HEK293T (cell line): ENCODE results near the gene ZNF341.

ENCODE experiments used
- CTCF ChIA-PET: fragments of 350-600 bp; formaldehyde crosslinking; extraction: SDS; loops from one replicate; lab custom pipeline; 2021; ENCODE audit warnings: antibody characterized with exemption, inconsistent platforms; lab: Yijun Ruan, JAX
- POLR2A ChIA-PET: fragments of 350-600 bp; formaldehyde crosslinking; extraction: SDS; loops from one replicate; lab custom pipeline; 2020; ENCODE audit warnings: antibody characterized with exemption, inconsistent platforms; lab: Yijun Ruan, JAX
- DNase-seq: peaks from one replicate; pipeline ENCODE4 v3.0.0; 2012; ENCODE audit warnings: mixed read lengths; ENCODE audit errors: extremely low spot score
- ARNT ChIP-seq: fragments of 450-650 bp; IDR thresholded peaks from 2 replicates; pipeline ENCODE4 v1.6.1; 2017; ENCODE audit warnings: mild to moderate bottlenecking
- BHLHE40 ChIP-seq: fragments of 450-650 bp; IDR thresholded peaks from 2 replicates; pipeline ENCODE4 v1.6.1; 2016; ENCODE audit warnings: mild to moderate bottlenecking, moderate library complexity, borderline replicate concordance
- FOXA1 ChIP-seq: fragments of 450-650 bp; IDR thresholded peaks from 2 replicates; pipeline ENCODE4 v1.6.1; 2016; ENCODE audit warnings: mild to moderate bottlenecking
- FOXK2 ChIP-seq: fragments of 450-650 bp; IDR thresholded peaks from 2 replicates; pipeline ENCODE4 v1.6.1; 2016; ENCODE audit warnings: mild to moderate bottlenecking
- FOXM1 ChIP-seq: fragments of 450-650 bp; IDR thresholded peaks from 2 replicates; pipeline ENCODE4 v1.6.1; 2017; ENCODE audit warnings: mild to moderate bottlenecking, borderline replicate concordance
- L3MBTL2 ChIP-seq: fragments of 450-650 bp; conservative IDR thresholded peaks from 2 replicates; pipeline ENCODE4 v1.6.1; 2016; ENCODE audit warnings: mild to moderate bottlenecking
- LEF1 ChIP-seq: fragments of 450-650 bp; IDR thresholded peaks from 2 replicates; pipeline ENCODE4 v1.6.1; 2017; ENCODE audit warnings: mild to moderate bottlenecking, borderline replicate concordance
- NFRKB ChIP-seq: fragments of 450-650 bp; IDR thresholded peaks from 2 replicates; pipeline ENCODE4 v1.6.1; 2016; ENCODE audit warnings: mild to moderate bottlenecking, moderate library complexity
- PKNOX1 ChIP-seq: fragments of 450-650 bp; IDR thresholded peaks from 2 replicates; pipeline ENCODE4 v1.6.1; 2016
- SP1 ChIP-seq: fragments of 450-650 bp; IDR thresholded peaks from 2 replicates; pipeline ENCODE4 v1.6.1; 2017

The ZNF341 gene

GRCh38 chr20:33841436-33841799 is 109.6 kb downstream of the ZNF341 start:
- CTCF ChIA-PET = no interaction called here
- no peak for DNase-seq
- POLR2A ChIA-PET = no interaction called here
- TF ChIP-seq ARNT (no peak), FOXM1 (no peak), NFRKB (no peak), SP1 (no peak), LEF1 (no peak), L3MBTL2 (no peak), FOXA1 (no peak), FOXK2 (no peak), BHLHE40 (no peak), PKNOX1 (no peak)
